Brain microvascular endothelial cell (primary cell): ENCODE results near the gene BMP8B.

ENCODE experiments used
- DNase-seq: peaks from one replicate; pipeline ENCODE4 v3.0.0-alpha.2; 2020
- H3K27ac ChIP-seq: fragments of 250-450 bp; sonication (Bioruptor Pico); 2 replicates; pipeline ENCODE4 v1.5.1; 2020; ENCODE audit warnings: mild to moderate bottlenecking, moderate library complexity
- H3K27me3 ChIP-seq: fragments of 250-450 bp; sonication (Bioruptor Pico); replicated peaks from 2 replicates; pipeline ENCODE4 v1.5.1; 2020; ENCODE audit warnings: mild to moderate bottlenecking
- H3K36me3 ChIP-seq: fragments of 250-450 bp; sonication (Bioruptor Pico); replicated peaks from 2 replicates; pipeline ENCODE4 v1.5.1; 2020; ENCODE audit warnings: mild to moderate bottlenecking
- H3K4me3 ChIP-seq: 2 replicates; pipeline ENCODE4 v1.5.1; 2011; ENCODE audit warnings: low read depth, mild to moderate bottlenecking, control low read depth, low read length, moderate library complexity
- CTCF ChIP-seq: IDR thresholded peaks from 2 replicates; pipeline ENCODE4 v1.5.1; 2011; ENCODE audit warnings: low read depth, mild to moderate bottlenecking, moderate library complexity, low read length, control low read depth, inconsistent platforms; ENCODE audit errors: missing control alignments
- in situ Hi-C: cut with HindIII; loops from 2 replicates; pipeline ENCODE4 v1.10.0; 2017; ENCODE audit warnings: low sequenced_read_pairs, low pct_ligation_motif_present

Gene BMP8B

GRCh38 chr1:39753132-39754025 is 35.3 kb downstream of the BMP8B start:
- Histone ChIP-seq H3K27me3 (no peaks in the 10 kb centered on the region), H3K27ac (no peak overlapping the region), H3K4me3 (no peak overlapping the region), H3K36me3 (peaks cover 80% of the 10 kb centered on the region)
- DNase-seq: no peak
- TF ChIP-seq CTCF: no peak
- in situ Hi-C loops: no loop called here

GRCh38 chr1:39752703-39753102 is 36.0 kb downstream of the BMP8B start:
- TF ChIP-seq CTCF: no peak
- no peak overlapping the region for H3K4me3 ChIP-seq
- H3K27ac ChIP-seq: no peak overlapping the region
- DNase-seq: no peak
- H3K36me3 ChIP-seq: peaks cover 81% of the 10 kb centered on the region
- no peaks in the 10 kb centered on the region for H3K27me3 ChIP-seq
- in situ Hi-C loops: no loop called here

- no peaks in the 10 kb centered on the region for H3K27me3 ChIP-seq
- no peak for TF ChIP-seq CTCF
- H3K36me3 ChIP-seq: peaks cover 85% of the 10 kb centered on the region
- DNase-seq: no peak
- no peak overlapping the region for H3K27ac ChIP-seq
- no peak overlapping the region for H3K4me3 ChIP-seq
- in situ Hi-C loops: no loop called here
Measured at GRCh38 chr1:39751595-39751994, 37.1 kb downstream of the BMP8B start.

GRCh38 chr1:39745016-39745670 is 43.5 kb downstream of the BMP8B start:
- Histone ChIP-seq H3K27me3 (no peaks in the 10 kb centered on the region), H3K4me3 (no peak overlapping the region), H3K36me3 (peaks cover 64% of the 10 kb centered on the region), H3K27ac (no peak overlapping the region)
- DNase-seq: no peak
- in situ Hi-C loops: no loop called here
- no peak for TF ChIP-seq CTCF

- Histone ChIP-seq H3K36me3 (peaks cover 11% of the 10 kb centered on the region), H3K4me3 (peak within 1 kb of the TSS; percentile 96), H3K27me3 (peaks cover 2% of the 10 kb centered on the region), H3K27ac (peak within 1 kb of the TSS; percentile 45)
- no peak for TF ChIP-seq CTCF
- in situ Hi-C loops: no loop called here
- DNase-seq: peak; percentile 88
Measured at GRCh38 chr1:39738622-39739366, 49.9 kb downstream of the BMP8B start, which contains the start of gene PPIE. Gene PPIE (plus strand): TSS chr1:39738882. CDS start chr1:39738901, 19 bp downstream.
